Ovary (tissue), 9 donors: ENCODE data around the gene GNPDA1. TPM values are rescaled to one million over a fixed set of nuclear protein-coding genes. Genes with fewer than 3 reads are reported as not detected.

ENCODE experiments used
- DNase-seq, 5 donors: peaks; one replicate each; pipeline ENCODE4 v3.0.0-alpha.2; 2019 to 2020
- H3K27ac ChIP-seq, 2 donors: fragments of 200-600 bp; one replicate each; pipeline versions ENCODE4 v1.5.1 to v1.8.0; 2019 to 2022
- H3K27me3 ChIP-seq: fragments of 200-600 bp; one replicate; pipeline ENCODE4 v1.8.0; 2022
- H3K36me3 ChIP-seq: fragments of 200-600 bp; sonication (generic); one replicate; pipeline ENCODE4 v1.5.1; 2019
- H3K4me1 ChIP-seq: one replicate; pipeline ENCODE4 v1.8.1; 2013; ENCODE audit warnings: mild to moderate bottlenecking, moderate library complexity; ENCODE audit not compliant: insufficient read depth
- H3K4me3 ChIP-seq: fragments of 200-600 bp; sonication (generic); one replicate; pipeline ENCODE4 v1.5.1; 2017
- H3K9me3 ChIP-seq, 2 donors: fragments of 200-600 bp in 1 of 2; sonication (generic) in 1 of 2; one replicate each; pipeline versions ENCODE4 v1.5.1 to v1.8.1; 2013 to 2019; ENCODE audit warnings: mild to moderate bottlenecking in 1 of 2, moderate library complexity in 1 of 2
- EP300 ChIP-seq: sonication (generic); formaldehyde crosslinking; IDR thresholded peaks from one replicate; pipeline ENCODE4 v1.6.1; 2017; ENCODE audit warnings: antibody characterized with exemption
- POLR2A ChIP-seq: fragments of 450-650 bp; IDR thresholded peaks from one replicate; pipeline ENCODE4 v1.6.1; 2017; ENCODE audit warnings: antibody characterized with exemption, mild to moderate bottlenecking, moderate library complexity
- WGBS, 3 donors: extraction: QIAGEN DNeasy Blood & Tissue Kit in 1 of 3; methylation state at CpG; one replicate each; pipeline versions ENCODE4 v1.1.5 to v1.1.7; 2013 to 2017; 5-methylcytosine and 5-hydroxymethylcytosine counted together
- intact Hi-C, 4 donors: fragments of 100-400 bp; cut with DNase I; formaldehyde crosslinking; loops; one replicate each; pipeline versions ENCODE4 v1.11.0 to v1.15.1; 2022 to 2023
- polyA plus RNA-seq, 2 donors: library from polyadenylated mRNA; stranded (reverse); fragments of 200-250 nt in 1 of 2; fragments of 350-450 nt in 1 of 2; fragmentation: Illumina TruSeq in 1 of 2; extraction: RNeasy Lipid Tissue Mini Kit (QIAGEN cat#74804) in 1 of 2; gene quantifications; one replicate each; pipeline ENCODE4 v1.2.3, GENCODE V29; 2013 to 2014
- total RNA-seq, 7 donors: library from RNA; depleted of rRNA in 2 of 7; stranded (reverse); fragments of >200 nt in 2 of 7; fragmentation: NEBNext Ultra II Directional in 3 of 7; extraction: Animal tissue kit (Norgen Biotek cat#: 25700) in 3 of 7; gene quantifications; one replicate each; pipeline versions ENCODE4 v1.1.0 to v1.2.4, GENCODE V29; 2016 to 2023
- TF ChIP-seq, protein P1 (sequence below), 3 donors: fragments of 450-650 bp in 2 of 3; fragments of 200-600 bp in 1 of 3; IDR thresholded peaks; one replicate each; pipeline versions ENCODE4 v1.5.1 to v1.8.0; 2016 to 2022; ENCODE audit warnings: antibody characterized with exemption in 3 of 3, mild to moderate bottlenecking in 1 of 3
- donor health status: DM: no; HTN: no; CAD: no; lungs with moderate emphysema.
- donor health status: DM: no; HTN: no; CAD: no.
- donor health status: Bipolar disorder and iron deficiency.
- donor health status: DM: yes; HTN: yes; CAD: no.
- donor health status: DM: no; HTN: no; CAD: no.
- donor health status: DM: yes; HTN: yes; CAD: no.

The GNPDA1 gene
- total and polyA plus RNA-seq, 9 donors: 20.3 to 108 (median 35.1) TPM

DNA sequence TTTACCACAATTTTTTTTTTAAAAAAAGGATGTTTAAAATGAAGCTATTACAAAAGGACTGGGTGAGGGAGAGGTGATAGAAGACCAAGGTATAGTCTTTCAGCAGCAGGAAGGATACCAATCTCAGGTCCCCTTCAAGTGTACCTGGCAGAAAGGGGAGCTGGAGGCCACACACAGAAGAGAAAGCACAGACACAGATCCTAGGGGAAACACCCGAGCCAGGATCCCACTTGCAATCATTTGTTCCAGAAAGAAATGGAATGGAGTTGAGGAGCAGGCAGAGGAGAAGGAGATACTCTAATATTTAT lies 5.6 kb downstream of the GNPDA1 start:
- TF ChIP-seq, protein P1, sequence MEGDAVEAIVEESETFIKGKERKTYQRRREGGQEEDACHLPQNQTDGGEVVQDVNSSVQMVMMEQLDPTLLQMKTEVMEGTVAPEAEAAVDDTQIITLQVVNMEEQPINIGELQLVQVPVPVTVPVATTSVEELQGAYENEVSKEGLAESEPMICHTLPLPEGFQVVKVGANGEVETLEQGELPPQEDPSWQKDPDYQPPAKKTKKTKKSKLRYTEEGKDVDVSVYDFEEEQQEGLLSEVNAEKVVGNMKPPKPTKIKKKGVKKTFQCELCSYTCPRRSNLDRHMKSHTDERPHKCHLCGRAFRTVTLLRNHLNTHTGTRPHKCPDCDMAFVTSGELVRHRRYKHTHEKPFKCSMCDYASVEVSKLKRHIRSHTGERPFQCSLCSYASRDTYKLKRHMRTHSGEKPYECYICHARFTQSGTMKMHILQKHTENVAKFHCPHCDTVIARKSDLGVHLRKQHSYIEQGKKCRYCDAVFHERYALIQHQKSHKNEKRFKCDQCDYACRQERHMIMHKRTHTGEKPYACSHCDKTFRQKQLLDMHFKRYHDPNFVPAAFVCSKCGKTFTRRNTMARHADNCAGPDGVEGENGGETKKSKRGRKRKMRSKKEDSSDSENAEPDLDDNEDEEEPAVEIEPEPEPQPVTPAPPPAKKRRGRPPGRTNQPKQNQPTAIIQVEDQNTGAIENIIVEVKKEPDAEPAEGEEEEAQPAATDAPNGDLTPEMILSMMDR (IDR thresholded peaks at IDR 0.05): no peak
- TF ChIP-seq EP300: no peak
- TF ChIP-seq POLR2A: no peak
- Histone ChIP-seq H3K27ac (no peak overlapping the region), H3K9me3 (no peaks in the 10 kb centered on the region), H3K4me1 (no peaks in the 10 kb centered on the region), H3K27me3 (no peaks in the 10 kb centered on the region), H3K36me3 (no peaks in the 10 kb centered on the region), H3K4me3 (no peak overlapping the region)
- WGBS, 3 donors: 82 to 86% (median 85%) methylated on average over 1 of the region's 1 CpG
- DNase-seq: no peak
- intact Hi-C loops: loop anchor here in 2 of 4 donors (10.0 kb wide), 2 partner anchors 128 to 138 kb away; no protein-coding TSS in a partner anchor

GRCh38 chr5:142006363-142007236 lies 6.2 kb downstream of the GNPDA1 start:
- WGBS, 3 donors: 71 to 83% (median 79%) methylated on average over 3 of the region's 3 CpGs
- no peaks in the 10 kb centered on the region for H3K27me3 ChIP-seq
- no peak for TF ChIP-seq POLR2A
- TF ChIP-seq, protein P1 (IDR thresholded peaks at IDR 0.05): no peak
- H3K4me3 ChIP-seq: no peak overlapping the region
- DNase-seq: no peak
- H3K27ac ChIP-seq: no peak overlapping the region
- H3K4me1 ChIP-seq: no peaks in the 10 kb centered on the region
- intact Hi-C loops: loop anchor here in 2 of 4 donors (10.0 kb wide), 2 partner anchors 128 to 138 kb away; no protein-coding TSS in a partner anchor
- H3K36me3 ChIP-seq: no peaks in the 10 kb centered on the region
- H3K9me3 ChIP-seq: no peaks in the 10 kb centered on the region

GRCh38 chr5:142003266-142003800 lies 9.5 kb downstream of the GNPDA1 start:
- no peak for DNase-seq
- WGBS, 3 donors: 43 to 61% (median 52%) methylated on average over 2 of the region's 2 CpGs
- intact Hi-C loops: loop anchor here in 2 of 4 donors (10.0 kb wide), 2 partner anchors 131 to 141 kb away; no protein-coding TSS in a partner anchor
- H3K4me3 ChIP-seq: no peak overlapping the region
- H3K27ac ChIP-seq: no peak overlapping the region
- no peak for TF ChIP-seq POLR2A
- H3K36me3 ChIP-seq: no peaks in the 10 kb centered on the region
- no peaks in the 10 kb centered on the region for H3K4me1 ChIP-seq
- H3K9me3 ChIP-seq: no peaks in the 10 kb centered on the region
- H3K27me3 ChIP-seq: no peaks in the 10 kb centered on the region

DNA sequence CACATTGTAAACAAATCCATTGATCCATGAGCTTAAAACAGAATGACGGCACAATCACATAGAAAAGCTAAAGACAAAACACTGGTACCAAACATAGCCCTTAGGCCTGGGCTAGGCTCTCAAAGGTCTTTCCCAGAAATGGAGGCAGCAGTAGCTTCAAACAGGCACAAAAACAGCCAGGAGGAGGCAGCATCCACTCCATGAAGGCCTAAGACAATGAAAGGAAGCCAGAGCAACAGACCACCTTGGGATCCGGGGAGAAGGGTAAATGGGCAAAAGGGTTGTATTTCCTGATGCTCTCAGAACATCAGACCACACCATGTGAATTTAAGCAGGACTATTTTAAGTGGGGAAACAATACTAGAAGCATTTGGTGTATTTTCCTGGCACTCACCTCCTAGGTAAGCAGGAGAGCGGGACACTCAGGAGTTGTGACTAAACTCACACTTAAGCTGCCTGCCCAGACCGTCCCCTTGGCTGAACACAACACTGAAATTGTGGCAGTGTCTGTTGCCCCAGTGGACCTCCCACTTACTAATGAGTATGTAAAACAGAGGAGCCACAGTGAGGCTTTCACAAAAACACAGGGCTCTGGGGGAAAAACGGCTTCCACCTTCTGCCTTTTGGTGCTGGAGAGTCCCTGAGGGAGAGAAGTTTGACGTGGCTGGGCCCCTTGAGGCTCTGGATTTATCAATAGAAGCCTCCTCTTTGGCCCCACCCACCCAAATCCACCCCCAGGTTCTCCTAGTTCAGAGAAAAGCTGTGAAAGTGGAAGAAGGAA lies 11.9 kb downstream of the GNPDA1 start:
- TF ChIP-seq EP300 (no peak), POLR2A (no peak)
- TF ChIP-seq, protein P1 (IDR thresholded peaks at IDR 0.05): no peak
- 68 to 79% (median 71%) methylated on average over 6 of the region's 6 CpGs for WGBS, 3 donors
- intact Hi-C loops: loop anchor here in 2 of 4 donors (10.0 kb wide), 2 partner anchors 134 to 144 kb away; no protein-coding TSS in a partner anchor
- Histone ChIP-seq H3K27me3 (no peaks in the 10 kb centered on the region), H3K9me3 (no peaks in the 10 kb centered on the region), H3K27ac (no peak overlapping the region), H3K4me1 (no peaks in the 10 kb centered on the region), H3K4me3 (no peak overlapping the region), H3K36me3 (no peaks in the 10 kb centered on the region)
- DNase-seq: no peak
